ENCODE results near the gene CRIP1. TPM values are rescaled to one million over a fixed set of nuclear protein-coding genes. Genes with fewer than 3 reads are reported as not detected.

The CRIP1 gene
- total RNA-seq, 2 experiments from 2014 or later: 390 to 397 TPM

- H3K27ac Mint-ChIP-seq: peak overlapping the region; percentile 92
Measured at GRCh38 chr14:105480807-105481801, 5.6 kb upstream of the CRIP1 start.

GRCh38 chr14:105481886-105482457 is 4.7 kb upstream of the CRIP1 start:
- intact Hi-C loops (cut with micrococcal nuclease): loop anchor here (1.0 kb wide), 1 partner anchor 9 kb away; the partner anchor contains the start of gene TEDC1
- peaks cover 64% of the 10 kb centered on the region for H3K4me1 Mint-ChIP-seq (ENCODE audit: low read depth)
- peak; percentile 97 for DNase-seq
- no peaks in the 10 kb centered on the region for H3K36me3 Mint-ChIP-seq
- CTCF ChIA-PET: interaction anchor here (1.5 to 3.2 kb wide), 9 partner anchors 9 to 300 kb away, joined by 3 to 177 read pairs (median 6); partner anchors contain the start of gene TEDC1
- H3K9me3 Mint-ChIP-seq: no peaks in the 10 kb centered on the region
- H3K27me3 Mint-ChIP-seq: peaks cover 14% of the 10 kb centered on the region
- H3K27ac Mint-ChIP-seq: peak overlapping the region; percentile 92
- POLR2A ChIA-PET: interaction anchor here (0.7 to 3.0 kb wide), 2 partner anchors 9 to 181 kb away, joined by 3 to 55 read pairs; partner anchors contain the start of genes BRF1 and TEDC1
- peak overlapping the region; percentile 57 for H3K4me3 Mint-ChIP-seq

More at GRCh38 chr14:105480807-105481801, 5.6 kb upstream of the CRIP1 start:
- ChIA-PET CTCF (interaction anchor here (0.5 to 3.2 kb wide), 31 partner anchors 10 to 416 kb away, joined by 3 to 177 read pairs (median 4); partner anchors contain the start of genes BRF1, TEDC1 and TEX22), POLR2A (interaction anchor here (0.6 to 3.0 kb wide), 7 partner anchors 10 to 106 kb away, joined by 3 to 55 read pairs (median 3); partner anchors contain the start of gene TEDC1)
- H3K36me3 Mint-ChIP-seq: no peaks in the 10 kb centered on the region
- peaks cover 14% of the 10 kb centered on the region for H3K27me3 Mint-ChIP-seq
- intact Hi-C loops (cut with micrococcal nuclease): no loop called here
- H3K4me3 Mint-ChIP-seq: peak overlapping the region; percentile 71
- peaks cover 60% of the 10 kb centered on the region for H3K4me1 Mint-ChIP-seq (ENCODE audit: low read depth)
- H3K9me3 Mint-ChIP-seq: no peaks in the 10 kb centered on the region
- peak; percentile 95 for DNase-seq

- no peaks in the 10 kb centered on the region for H3K9me3 Mint-ChIP-seq
- H3K4me3 Mint-ChIP-seq: peak overlapping the region; percentile 57
- DNase-seq: no peak
- peaks cover 9% of the 10 kb centered on the region for H3K27me3 Mint-ChIP-seq
- POLR2A ChIA-PET: interaction anchor here (0.7 to 3.0 kb wide), 2 partner anchors 8 to 181 kb away, joined by 3 to 55 read pairs; partner anchors contain the start of genes BRF1 and TEDC1
- no peaks in the 10 kb centered on the region for H3K36me3 Mint-ChIP-seq
- CTCF ChIA-PET: interaction anchor here (2.2 to 3.2 kb wide), 3 partner anchors 8 to 112 kb away, joined by 25 to 177 read pairs (median 31); partner anchors contain the start of gene TEDC1
- peak overlapping the region; percentile 92 for H3K27ac Mint-ChIP-seq
- intact Hi-C loops (cut with micrococcal nuclease): loop anchor here (1.0 kb wide), 1 partner anchor 9 kb away; the partner anchor contains the start of gene TEDC1
- peaks cover 59% of the 10 kb centered on the region for H3K4me1 Mint-ChIP-seq (ENCODE audit: low read depth)
Measured at GRCh38 chr14:105482486-105483110, 4.1 kb upstream of the CRIP1 start.

- POLR2A ChIA-PET: interaction anchor here (3.0 kb wide), 1 partner anchor 7 kb away, joined by 55 read pairs; the partner anchor contains the start of gene TEDC1
- Mint-ChIP-seq H3K4me3 (no peak overlapping the region), H3K36me3 (no peaks in the 10 kb centered on the region), H3K9me3 (no peaks in the 10 kb centered on the region), H3K27ac (peak overlapping the region; percentile 92), H3K27me3 (peaks cover 9% of the 10 kb centered on the region), H3K4me1 (ENCODE audit: low read depth) (peaks cover 59% of the 10 kb centered on the region)
- no peak for DNase-seq
- intact Hi-C loops (cut with micrococcal nuclease): no loop called here
- CTCF ChIA-PET: interaction anchor here (3.2 kb wide), 1 partner anchor 7 kb away, joined by 177 read pairs; the partner anchor contains the start of gene TEDC1
Measured at GRCh38 chr14:105483300-105484068, 3.2 kb upstream of the CRIP1 start.

- H3K27ac Mint-ChIP-seq: peak overlapping the region; percentile 72
- H3K27me3 Mint-ChIP-seq: peaks cover 7% of the 10 kb centered on the region
- H3K9me3 Mint-ChIP-seq: no peaks in the 10 kb centered on the region
- ChIA-PET POLR2A (no interaction called here), CTCF (no interaction called here)
- intact Hi-C loops (cut with micrococcal nuclease): no loop called here
- H3K4me1 Mint-ChIP-seq (ENCODE audit: low read depth): peaks cover 61% of the 10 kb centered on the region
- no peak overlapping the region for H3K4me3 Mint-ChIP-seq
- H3K36me3 Mint-ChIP-seq: no peaks in the 10 kb centered on the region
- DNase-seq: peak; percentile 65
Measured at GRCh38 chr14:105484069-105484996, 2.4 kb upstream of the CRIP1 start.

- CTCF ChIA-PET: no interaction called here
- Mint-ChIP-seq H3K4me1 (ENCODE audit: low read depth) (peaks cover 59% of the 10 kb centered on the region), H3K36me3 (peaks cover 2% of the 10 kb centered on the region), H3K27ac (peak overlapping the region; percentile 72), H3K27me3 (peaks cover under 1% of the 10 kb centered on the region), H3K4me3 (no peak overlapping the region), H3K9me3 (no peaks in the 10 kb centered on the region)
- intact Hi-C loops (cut with micrococcal nuclease): no loop called here
- no peak for DNase-seq
- POLR2A ChIA-PET: interaction anchor here (0.7 kb wide), 1 partner anchor 218 kb away, joined by 3 read pairs; no protein-coding TSS in a partner anchor
Measured at GRCh38 chr14:105484997-105485393, 1.7 kb upstream of the CRIP1 start.

GRCh38 chr14:105485739-105486162 is 935 bp upstream of the CRIP1 start:
- Mint-ChIP-seq H3K27ac (peak overlapping the region; percentile 52), H3K36me3 (peaks cover 2% of the 10 kb centered on the region), H3K4me3 (peak overlapping the region; percentile 49), H3K4me1 (ENCODE audit: low read depth) (peaks cover 54% of the 10 kb centered on the region), H3K9me3 (no peaks in the 10 kb centered on the region), H3K27me3 (no peaks in the 10 kb centered on the region)
- ChIA-PET POLR2A (interaction anchor here (0.7 kb wide), 1 partner anchor 219 kb away, joined by 3 read pairs; no protein-coding TSS in a partner anchor), CTCF (interaction anchor here (0.6 to 1.1 kb wide), 3 partner anchors 37 to 115 kb away, joined by 3 to 4 read pairs (median 3); no protein-coding TSS in a partner anchor)
- DNase-seq: peak; percentile 72
- intact Hi-C loops (cut with micrococcal nuclease): no loop called here

GRCh38 chr14:105486974-105487448 is 325 bp downstream of the CRIP1 start:
- peak overlapping the region; percentile 75 for H3K27ac Mint-ChIP-seq
- peak; percentile 70 for DNase-seq
- ChIA-PET CTCF (no interaction called here), POLR2A (no interaction called here)
- H3K27me3 Mint-ChIP-seq: no peaks in the 10 kb centered on the region
- H3K4me1 Mint-ChIP-seq (ENCODE audit: low read depth): peaks cover 46% of the 10 kb centered on the region
- peaks cover 2% of the 10 kb centered on the region for H3K36me3 Mint-ChIP-seq
- H3K9me3 Mint-ChIP-seq: no peaks in the 10 kb centered on the region
- peak overlapping the region; percentile 80 for H3K4me3 Mint-ChIP-seq
- intact Hi-C loops (cut with micrococcal nuclease): no loop called here

- peaks cover 43% of the 10 kb centered on the region for H3K4me1 Mint-ChIP-seq (ENCODE audit: low read depth)
- peak; percentile 78 for DNase-seq
- no peaks in the 10 kb centered on the region for H3K27me3 Mint-ChIP-seq
- CTCF ChIA-PET: interaction anchor here (3.6 kb wide), 1 partner anchor 116 kb away, joined by 138 read pairs; no protein-coding TSS in a partner anchor
- intact Hi-C loops (cut with micrococcal nuclease): no loop called here
- H3K27ac Mint-ChIP-seq: peak overlapping the region; percentile 75
- POLR2A ChIA-PET: no interaction called here
- H3K4me3 Mint-ChIP-seq: peak overlapping the region; percentile 80
- H3K36me3 Mint-ChIP-seq: peaks cover 2% of the 10 kb centered on the region
- H3K9me3 Mint-ChIP-seq: no peaks in the 10 kb centered on the region
Measured at GRCh38 chr14:105487449-105487985, 831 bp downstream of the CRIP1 start.
